Activated naive CD8-positive, alpha-beta T cell treated with anti-CD3 and anti-CD28 coated beads, Interleukin-2, amount 10 ng/mL, durations not matched to agents 7 days and 5 days (primary cell): Measurements from ENCODE around the gene CIB2. TPM values are rescaled to one million over a fixed set of nuclear protein-coding genes. Genes with fewer than 3 reads are reported as not detected.

ENCODE experiments used
- ATAC-seq: fragments of 150-1000 bp; cut with Tn5 transposase; one replicate; pipeline ENCODE4 v1.10.0; 2021; ENCODE audit warnings: low read depth, moderate library complexity
- POLR2A ChIA-PET: fragments of 350-600 bp; sonication (Branson Sonifier 250); formaldehyde crosslinking; loops from one replicate; lab custom pipeline; 2021; ENCODE audit warnings: antibody characterized with exemption; lab: Charles Lee
- DNase-seq: peaks from one replicate; pipeline ENCODE4 v3.0.0; 2021
- H3K27ac Mint-ChIP-seq: one replicate; pipeline ENCODE4 v1.8.0; 2022; ENCODE audit warnings: mild to moderate bottlenecking, mixed read lengths
- H3K27me3 Mint-ChIP-seq: one replicate; pipeline ENCODE4 v1.8.0; 2022; ENCODE audit warnings: mild to moderate bottlenecking, moderate library complexity, mixed read lengths
- H3K36me3 Mint-ChIP-seq: one replicate; pipeline ENCODE4 v1.8.0; 2021; ENCODE audit warnings: mild to moderate bottlenecking, mixed read lengths
- H3K4me1 Mint-ChIP-seq: one replicate; pipeline ENCODE4 v1.8.0; 2021; ENCODE audit warnings: mixed read lengths
- H3K4me3 Mint-ChIP-seq: one replicate; pipeline ENCODE4 v1.8.0; 2022; ENCODE audit warnings: mild to moderate bottlenecking, moderate library complexity, mixed read lengths
- H3K9me3 Mint-ChIP-seq: one replicate; pipeline ENCODE4 v1.8.0; 2021; ENCODE audit warnings: mixed read lengths
- total RNA-seq, 2 experiments: library from RNA; stranded (reverse); gene quantifications; one replicate each; pipeline ENCODE4 v1.2.3, GENCODE V29; 2021

CIB2 gene
- total RNA-seq, 2 experiments from 2014 or later: 0.88 to 1.5 TPM

DNA sequence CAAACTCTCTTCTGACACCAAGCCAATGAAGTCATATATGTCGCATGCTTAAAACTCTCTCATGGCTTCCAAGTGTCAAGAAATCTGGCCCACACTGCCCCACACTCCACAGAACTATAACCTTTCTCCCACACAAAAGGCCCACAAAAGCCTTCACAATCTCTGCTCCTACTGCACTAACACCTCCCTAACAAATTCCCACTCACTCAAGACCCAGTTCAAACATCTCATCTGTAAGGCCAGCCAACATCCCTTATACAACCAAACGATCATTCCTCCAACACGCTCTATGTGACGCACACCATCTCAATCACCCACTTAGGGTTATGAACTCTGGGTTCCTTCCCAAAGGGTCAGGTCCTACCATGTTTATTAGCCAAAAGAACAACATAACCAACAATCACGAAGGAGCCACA, 67.3 kb downstream of the CIB2 start:
- Mint-ChIP-seq H3K9me3 (no peaks in the 10 kb centered on the region), H3K27me3 (no peaks in the 10 kb centered on the region), H3K36me3 (peaks cover 4% of the 10 kb centered on the region), H3K4me1 (peaks cover 47% of the 10 kb centered on the region), H3K27ac (no peak overlapping the region), H3K4me3 (no peak overlapping the region)
- no peak for DNase-seq
- no peak for ATAC-seq
- POLR2A ChIA-PET: no interaction called here

- no peaks in the 10 kb centered on the region for H3K27me3 Mint-ChIP-seq
- peaks cover 4% of the 10 kb centered on the region for H3K36me3 Mint-ChIP-seq
- ATAC-seq (no peak), DNase-seq (no peak)
- POLR2A ChIA-PET: interaction anchor here (2.1 to 2.7 kb wide), 2 partner anchors 13 to 28 kb away, joined by 6 to 10 read pairs; no protein-coding TSS in a partner anchor
- H3K27ac Mint-ChIP-seq: no peak overlapping the region
- peaks cover 46% of the 10 kb centered on the region for H3K4me1 Mint-ChIP-seq
- no peak overlapping the region for H3K4me3 Mint-ChIP-seq
- no peaks in the 10 kb centered on the region for H3K9me3 Mint-ChIP-seq
Observed at GRCh38 chr15:78063217-78063616, 68.0 kb downstream of the CIB2 start.

DNA sequence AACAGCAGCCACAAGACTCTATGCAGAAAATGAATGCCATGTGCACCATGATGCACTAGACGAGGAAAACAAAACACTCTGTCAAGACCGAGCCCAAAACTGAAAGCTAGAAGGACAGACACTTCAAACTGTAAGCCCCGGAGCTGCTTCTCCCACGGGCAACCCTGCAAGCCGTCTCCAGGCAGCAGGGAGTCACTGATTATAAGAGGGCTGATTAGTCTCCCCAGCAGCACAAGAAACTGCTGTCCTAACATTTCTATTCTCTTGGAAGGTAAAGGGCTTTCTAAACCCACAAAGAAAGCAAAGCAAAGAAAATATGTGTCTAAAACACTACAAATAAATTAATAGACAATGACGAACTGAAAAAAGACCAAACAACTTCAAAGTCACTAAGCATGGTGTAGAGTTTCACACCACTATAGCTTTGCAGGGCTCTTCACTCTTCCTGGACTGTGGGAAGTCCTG, 69.2 kb downstream of the CIB2 start:
- DNase-seq (no peak), ATAC-seq (peak; percentile 82)
- H3K4me3 Mint-ChIP-seq: peak overlapping the region; percentile 77
- peak overlapping the region; percentile 81 for H3K27ac Mint-ChIP-seq
- H3K4me1 Mint-ChIP-seq: peaks cover 43% of the 10 kb centered on the region
- no peaks in the 10 kb centered on the region for H3K9me3 Mint-ChIP-seq
- no peaks in the 10 kb centered on the region for H3K27me3 Mint-ChIP-seq
- POLR2A ChIA-PET: interaction anchor here (0.6 to 2.7 kb wide), 4 partner anchors 10 to 27 kb away, joined by 3 to 10 read pairs (median 5); no protein-coding TSS in a partner anchor
- H3K36me3 Mint-ChIP-seq: peaks cover 4% of the 10 kb centered on the region

DNA sequence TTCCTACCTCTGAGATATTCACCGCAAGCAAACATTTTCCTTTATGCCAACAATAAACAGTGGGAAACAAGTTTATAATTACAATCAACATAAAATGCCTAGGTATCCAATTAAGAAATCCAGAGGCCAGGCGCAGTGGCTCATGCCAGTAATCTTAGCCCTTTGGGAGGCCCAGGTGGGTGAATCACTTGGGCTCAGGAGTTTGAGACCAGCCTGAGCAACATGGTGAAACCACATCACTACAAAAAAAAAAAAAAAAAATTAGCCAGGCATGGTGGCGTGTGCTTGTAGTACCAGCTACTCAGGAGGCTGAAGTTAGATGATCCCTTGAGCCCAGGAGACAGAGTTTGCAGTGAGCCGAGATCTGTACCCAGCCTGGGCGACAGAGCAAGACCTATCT, 71.0 kb downstream of the CIB2 start:
- peaks cover 9% of the 10 kb centered on the region for H3K36me3 Mint-ChIP-seq
- H3K9me3 Mint-ChIP-seq: no peaks in the 10 kb centered on the region
- POLR2A ChIA-PET: interaction anchor here (1.1 kb wide), 1 partner anchor 9 kb away, joined by 3 read pairs; no protein-coding TSS in a partner anchor
- no peak for ATAC-seq
- DNase-seq: no peak
- no peak overlapping the region for H3K4me3 Mint-ChIP-seq
- no peak overlapping the region for H3K27ac Mint-ChIP-seq
- peaks cover 60% of the 10 kb centered on the region for H3K4me1 Mint-ChIP-seq
- no peaks in the 10 kb centered on the region for H3K27me3 Mint-ChIP-seq

DNA sequence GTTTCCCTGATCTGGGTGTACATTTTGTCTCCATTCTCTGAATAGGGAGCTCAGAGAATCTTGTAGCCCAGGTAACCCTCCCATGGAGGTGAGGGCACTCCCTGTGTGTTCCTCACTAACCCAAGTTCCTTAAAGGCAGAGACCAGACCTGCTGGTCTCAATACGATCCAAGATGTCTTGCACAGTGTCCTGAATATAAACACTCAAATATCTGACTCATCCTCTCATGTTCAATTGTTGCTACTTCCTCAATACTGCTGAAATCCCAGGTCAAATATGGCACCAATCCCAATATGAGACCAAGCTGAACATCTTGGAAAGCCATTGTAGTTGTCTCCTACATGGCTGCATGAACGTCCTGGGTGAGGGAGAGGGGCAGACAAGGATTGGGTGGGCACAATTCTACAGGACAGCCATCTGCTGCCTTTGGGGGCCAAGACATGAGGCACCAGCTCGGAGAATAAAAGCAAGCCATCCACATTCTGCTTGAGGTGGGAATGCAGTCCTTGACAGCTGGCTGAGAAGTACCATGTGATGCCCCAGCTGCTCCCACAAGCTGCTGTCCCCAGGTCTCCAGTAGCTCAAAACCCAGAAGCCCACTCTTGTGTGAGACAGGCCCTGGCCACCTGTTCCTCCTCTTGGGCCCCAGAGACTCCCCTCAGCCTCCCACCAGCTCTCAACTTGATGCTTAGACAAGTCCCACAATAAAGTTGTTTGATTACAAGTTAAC, 72.0 kb downstream of the CIB2 start:
- Mint-ChIP-seq H3K4me3 (no peak overlapping the region), H3K27ac (peak overlapping the region; percentile 82), H3K27me3 (no peaks in the 10 kb centered on the region), H3K4me1 (peaks cover 64% of the 10 kb centered on the region), H3K9me3 (no peaks in the 10 kb centered on the region), H3K36me3 (peaks cover 13% of the 10 kb centered on the region)
- DNase-seq: no peak
- POLR2A ChIA-PET: interaction anchor here (0.5 to 1.8 kb wide), 4 partner anchors 8 to 16 kb away, joined by 3 read pairs; no protein-coding TSS in a partner anchor
- no peak for ATAC-seq

DNA sequence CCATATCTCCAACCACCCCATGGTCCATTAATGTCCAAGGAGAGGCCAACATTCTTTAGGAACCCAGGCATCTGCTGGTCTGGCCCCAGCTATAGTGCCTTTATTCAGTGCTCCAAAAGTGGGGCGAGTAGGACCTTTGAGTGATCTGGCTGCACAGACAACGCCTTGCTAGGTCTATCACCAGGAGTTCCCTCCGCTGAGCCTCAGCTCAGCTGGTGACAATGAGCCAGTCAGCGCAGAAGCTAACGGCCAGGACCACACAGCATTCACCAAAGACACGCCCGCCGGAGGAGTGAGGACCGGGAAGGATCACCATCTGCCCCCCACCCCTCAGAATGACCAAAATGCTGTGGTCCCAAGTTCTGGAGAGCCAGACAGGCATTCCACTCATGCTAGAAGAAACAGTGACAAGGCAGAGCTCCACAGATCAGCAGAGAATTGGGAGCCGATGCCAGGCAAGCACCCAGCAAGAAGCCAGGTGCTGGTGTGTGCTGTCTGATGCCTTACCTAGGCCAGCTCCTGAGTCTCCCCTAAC, 72.8 kb downstream of the CIB2 start:
- H3K9me3 Mint-ChIP-seq: no peaks in the 10 kb centered on the region
- peaks cover 15% of the 10 kb centered on the region for H3K36me3 Mint-ChIP-seq
- H3K27me3 Mint-ChIP-seq: no peaks in the 10 kb centered on the region
- POLR2A ChIA-PET: interaction anchor here (1.1 to 2.1 kb wide), 3 partner anchors 9 to 16 kb away, joined by 3 to 6 read pairs (median 3); no protein-coding TSS in a partner anchor
- no peak for DNase-seq
- H3K4me1 Mint-ChIP-seq: peaks cover 67% of the 10 kb centered on the region
- no peak for ATAC-seq
- H3K27ac Mint-ChIP-seq: peak overlapping the region; percentile 82
- no peak overlapping the region for H3K4me3 Mint-ChIP-seq

DNA sequence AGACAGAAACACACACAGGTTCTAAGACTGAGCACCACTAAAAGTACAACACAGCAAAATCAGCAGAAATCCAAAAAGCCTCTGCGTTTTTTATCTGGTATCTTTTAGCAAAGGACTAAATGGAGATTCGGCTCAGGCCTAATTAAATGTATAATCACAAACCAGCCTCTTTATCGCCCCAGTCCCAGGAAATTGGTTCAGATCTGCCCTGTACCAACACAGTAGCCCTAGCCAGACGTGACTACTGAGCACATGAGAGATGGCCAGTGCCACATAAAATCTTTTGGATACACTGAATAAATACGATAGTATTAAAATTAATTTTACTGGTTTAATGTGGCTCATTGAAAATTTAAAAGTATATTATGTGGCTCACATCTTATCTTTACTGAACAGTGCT, 73.4 kb downstream of the CIB2 start:
- Mint-ChIP-seq H3K36me3 (peaks cover 22% of the 10 kb centered on the region), H3K9me3 (no peaks in the 10 kb centered on the region), H3K27ac (peak overlapping the region; percentile 14), H3K4me3 (no peak overlapping the region), H3K4me1 (peaks cover 65% of the 10 kb centered on the region), H3K27me3 (no peaks in the 10 kb centered on the region)
- ATAC-seq: no peak
- DNase-seq: no peak
- POLR2A ChIA-PET: interaction anchor here (1.5 to 2.1 kb wide), 2 partner anchors 10 to 11 kb away, joined by 4 to 6 read pairs; no protein-coding TSS in a partner anchor

DNA sequence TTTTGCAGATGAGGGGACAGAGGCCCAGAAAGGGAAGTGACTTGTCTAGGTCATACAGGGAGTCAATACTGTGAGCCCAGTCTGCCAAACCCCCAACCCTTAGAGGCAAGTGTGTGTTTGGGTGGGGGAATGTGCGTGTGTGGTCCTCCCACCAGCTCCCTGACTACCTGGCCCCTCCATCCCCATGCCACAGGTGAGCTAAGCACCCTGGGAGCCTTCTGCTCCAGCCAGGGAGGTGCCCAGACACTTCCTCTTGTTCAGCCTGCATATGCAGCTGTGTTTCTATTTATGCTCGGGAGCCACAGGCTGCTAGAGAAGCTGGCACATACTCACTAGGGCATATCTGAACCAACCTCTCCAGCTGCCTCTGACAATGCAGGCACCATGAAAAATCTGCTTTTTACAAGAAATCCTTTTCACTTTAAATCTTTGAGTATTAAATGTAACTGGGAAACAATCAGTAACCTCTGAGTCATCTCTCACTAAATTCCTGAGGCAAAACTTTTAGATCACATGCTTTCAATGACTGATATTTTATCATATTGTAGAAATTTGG, 74.5 kb downstream of the CIB2 start:
- Mint-ChIP-seq H3K4me3 (peak overlapping the region; percentile 29), H3K4me1 (peaks cover 66% of the 10 kb centered on the region), H3K36me3 (peaks cover 28% of the 10 kb centered on the region), H3K27me3 (no peaks in the 10 kb centered on the region), H3K27ac (peak overlapping the region; percentile 81), H3K9me3 (no peaks in the 10 kb centered on the region)
- DNase-seq (no peak), ATAC-seq (peak; percentile 34)
- POLR2A ChIA-PET: interaction anchor here (0.7 to 2.1 kb wide), 5 partner anchors 9 to 595 kb away, joined by 4 to 6 read pairs (median 6); no protein-coding TSS in a partner anchor

GRCh38 chr15:78055919-78056713, 75.1 kb downstream of the CIB2 start:
- Mint-ChIP-seq H3K4me1 (peaks cover 71% of the 10 kb centered on the region), H3K4me3 (peak overlapping the region; percentile 51), H3K36me3 (peaks cover 30% of the 10 kb centered on the region), H3K9me3 (no peaks in the 10 kb centered on the region), H3K27me3 (no peaks in the 10 kb centered on the region), H3K27ac (peak overlapping the region; percentile 81)
- DNase-seq: no peak
- POLR2A ChIA-PET: interaction anchor here (0.7 to 2.1 kb wide), 4 partner anchors 9 to 596 kb away, joined by 6 read pairs; no protein-coding TSS in a partner anchor
- ATAC-seq: peak; percentile 57

DNA sequence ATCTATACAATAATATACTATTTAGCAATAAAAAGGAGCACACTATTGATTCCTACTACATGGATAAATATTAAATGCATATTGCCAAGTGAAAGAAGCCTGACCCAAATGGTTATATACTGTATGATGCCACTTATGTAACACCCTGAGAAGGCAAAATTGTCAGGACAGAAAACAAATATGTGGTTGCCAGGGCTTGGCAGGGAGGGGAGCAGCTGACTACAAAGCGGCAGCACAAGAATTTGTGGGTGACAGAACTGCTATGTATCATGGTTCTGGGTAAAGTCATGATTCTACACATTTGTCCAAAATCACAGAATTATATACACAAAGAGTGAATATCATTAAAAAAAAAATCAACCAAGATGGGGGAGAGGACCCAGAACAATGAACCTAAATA, 76.3 kb downstream of the CIB2 start:
- Mint-ChIP-seq H3K4me1 (peaks cover 77% of the 10 kb centered on the region), H3K36me3 (peaks cover 31% of the 10 kb centered on the region), H3K27me3 (no peaks in the 10 kb centered on the region), H3K4me3 (peak overlapping the region; percentile 4), H3K27ac (peak overlapping the region; percentile 26), H3K9me3 (no peaks in the 10 kb centered on the region)
- ATAC-seq (no peak), DNase-seq (no peak)
- POLR2A ChIA-PET: no interaction called here
